ENCODE measurements around the gene STK35. TPM values are rescaled to one million over a fixed set of nuclear protein-coding genes. Genes with fewer than 3 reads are reported as not detected.

The STK35 gene
- total and polyA plus RNA-seq, 2 of the 8 experiments (the other 6 are each of a cell fraction or from before 2014, with no cell fraction given) = 24.9 to 45.0 TPM

DNA sequence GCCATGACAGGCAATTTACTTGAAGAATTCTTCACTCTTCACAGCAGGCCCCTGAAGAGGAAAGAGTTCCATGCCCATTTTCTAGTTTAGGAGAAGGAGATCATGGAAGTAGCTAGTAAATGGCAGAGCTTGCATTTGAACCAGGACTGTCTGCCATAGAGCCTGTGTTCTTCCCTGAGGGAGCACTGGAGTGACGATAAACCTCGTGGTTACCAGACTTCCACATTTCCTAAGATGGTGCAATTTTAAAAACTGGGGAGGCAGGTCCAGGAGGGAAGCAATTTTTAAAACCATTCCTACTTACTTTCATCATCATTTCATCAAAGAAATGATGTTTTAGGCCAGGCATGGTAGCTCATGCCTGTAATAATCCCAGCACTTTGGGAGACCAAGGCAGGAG lies 36.8 kb downstream of the STK35 start:
- no peak for DNase-seq (ENCODE audit: low read depth in 1 of 2, low spot score in 2 of 2)

More for the DNA sequence above, 36.8 kb downstream of the STK35 start:
- Histone ChIP-seq H2AFZ (ENCODE audit: low read length) (no peak overlapping the region), H3K27me3 (replicated peaks in 1 of 4; ENCODE audit: control insufficient read depth in 3 of 4, extremely low read depth in 1 of 4, insufficient read depth in 3 of 4, low read length in 3 of 4) (no peaks in the 10 kb centered on the region), H2BK5ac (ENCODE audit: low read depth, low read length) (no peak overlapping the region), H4K5ac (ENCODE audit: insufficient read length, low read depth, low read length) (no peak overlapping the region), H3K79me1 (ENCODE audit: low read depth, low read length) (peaks cover 9% of the 10 kb centered on the region), H2AK5ac (ENCODE audit: low read depth, low read length) (no peak overlapping the region), H3K14ac (ENCODE audit: insufficient read length) (no peak overlapping the region), H4K91ac (replicated peaks; ENCODE audit: insufficient read length, low read length) (no peak overlapping the region), H3K36me3 (ENCODE audit: control insufficient read depth in 2 of 4, insufficient read depth in 4 of 4, low read length in 3 of 4) (no peaks in the 10 kb centered on the region; a peak in 2 of 8 replicates), H3K9ac (replicated peaks in 1 of 4; ENCODE audit: extremely low read depth in 1 of 4, low read depth in 3 of 4, low read length in 3 of 4) (no peak overlapping the region; a peak in 1 of 7 replicates), H2BK20ac (ENCODE audit: low read length) (no peak overlapping the region), H3K79me2 (ENCODE audit: control insufficient read depth in 1 of 2, insufficient read depth in 2 of 2, low read length in 2 of 2) (peaks cover 0 to 30% of the 10 kb centered on the region in 2 experiments; a peak in 1 of 4 replicates), H2BK120ac (replicated peaks; ENCODE audit: low read depth, low read length) (no peak overlapping the region), H3K23me2 (ENCODE audit: low read depth, low read length) (no peaks in the 10 kb centered on the region), H3K4ac (replicated peaks; ENCODE audit: insufficient read length, low read depth, low read length) (no peak overlapping the region), H3K23ac (ENCODE audit: insufficient read length) (no peak overlapping the region), H4K8ac (ENCODE audit: extremely low read depth, insufficient read depth, low read length) (no peak overlapping the region), H3K4me3 (ENCODE audit: extremely low read depth in 1 of 4, insufficient read depth in 2 of 4, low read depth in 3 of 4, low read length in 4 of 4) (no peak overlapping the region), H3K27ac (ENCODE audit: low read depth, low read length) (no peak overlapping the region), H3K18ac (ENCODE audit: extremely low read depth, low read length) (no peak overlapping the region), H3K9me3 (ENCODE audit: insufficient read depth in 2 of 2, low read depth in 1 of 2, low read length in 1 of 2) (no peaks in the 10 kb centered on the region), H3K56ac (replicated peaks; ENCODE audit: insufficient read length, low read depth, low read length) (no peak overlapping the region), H2BK12ac (ENCODE audit: low read depth, low read length) (no peak overlapping the region), H2BK15ac (ENCODE audit: low read length) (no peak overlapping the region), H3K4me1 (replicated peaks in 1 of 4; ENCODE audit: control insufficient read depth in 3 of 4, insufficient read depth in 4 of 4, low read length in 3 of 4) (no peaks in the 10 kb centered on the region; a peak in 3 of 7 replicates), H4K20me1 (replicated peaks in 1 of 2; ENCODE audit: control insufficient read depth in 1 of 2, insufficient read depth in 2 of 2, low read length in 2 of 2) (peaks cover 3 to 19% of the 10 kb centered on the region in 2 experiments), H3K4me2 (ENCODE audit: insufficient read depth in 1 of 2, low read depth in 2 of 2, low read length in 2 of 2) (no peak overlapping the region)
- WGBS, 2 experiments (ENCODE audit: extremely low coverage in 1 of 2, insufficient coverage in 1 of 2, insufficient read length in 1 of 2, insufficient replicate concordance in 2 of 2, low coverage in 1 of 2, low lambda C conversion rate in 2 of 2, missing lambda C conversion rate in 1 of 2) = 96% methylated on average over 2 of the region's 2 CpGs; no CpG with 5 or more reads in 1 of the 2 experiments
- ChIA-PET CTCF (ENCODE audit: partially characterized antibody) (interaction anchor here (0.9 to 1.5 kb wide), 6 partner anchors 9 to 282 kb away, joined by 3 to 4 read pairs (median 3); no protein-coding TSS in a partner anchor), POLR2A (ENCODE audit: partially characterized antibody) (interaction anchor here (0.8 kb wide), 1 partner anchor 14 kb away, joined by 3 read pairs; no protein-coding TSS in a partner anchor)
- FAIRE-seq = no peak
- TF ChIP-seq RFX5 (IDR thresholded peaks at IDR 0.05; ENCODE audit: borderline replicate concordance, low read depth, low read length) (no peak), CBX8 (IDR thresholded peaks at IDR 0.05; ENCODE audit: borderline replicate concordance, low read depth, low read length) (no peak), SIRT6 (IDR thresholded peaks at IDR 0.05; ENCODE audit: low read length) (no peak), JUN (IDR thresholded peaks at IDR 0.05; ENCODE audit: low read depth, low read length) (no peak), CREB1 (IDR thresholded peaks at IDR 0.05) (no peak), KDM1A (IDR thresholded peaks at IDR 0.05; ENCODE audit: borderline replicate concordance, low read length) (no peak), CTBP2 (IDR thresholded peaks at IDR 0.05; ENCODE audit: borderline replicate concordance, insufficient read depth, insufficient read length, low read length) (no peak), SUZ12 (IDR thresholded peaks at IDR 0.05; ENCODE audit: low read length) (no peak)
- TF ChIP-seq, protein P1, sequence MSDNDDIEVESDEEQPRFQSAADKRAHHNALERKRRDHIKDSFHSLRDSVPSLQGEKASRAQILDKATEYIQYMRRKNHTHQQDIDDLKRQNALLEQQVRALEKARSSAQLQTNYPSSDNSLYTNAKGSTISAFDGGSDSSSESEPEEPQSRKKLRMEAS (IDR thresholded peaks at IDR 0.05) = no peak
